ENCODE measurements around the gene SEMA3C. TPM values are rescaled to one million over a fixed set of nuclear protein-coding genes. Genes with fewer than 3 reads are reported as not detected.

The SEMA3C gene
- total and polyA plus RNA-seq, 2 donors (not counting 1 experiment from before 2014, with no cell fraction given), result 310 to 322 TPM

DNA sequence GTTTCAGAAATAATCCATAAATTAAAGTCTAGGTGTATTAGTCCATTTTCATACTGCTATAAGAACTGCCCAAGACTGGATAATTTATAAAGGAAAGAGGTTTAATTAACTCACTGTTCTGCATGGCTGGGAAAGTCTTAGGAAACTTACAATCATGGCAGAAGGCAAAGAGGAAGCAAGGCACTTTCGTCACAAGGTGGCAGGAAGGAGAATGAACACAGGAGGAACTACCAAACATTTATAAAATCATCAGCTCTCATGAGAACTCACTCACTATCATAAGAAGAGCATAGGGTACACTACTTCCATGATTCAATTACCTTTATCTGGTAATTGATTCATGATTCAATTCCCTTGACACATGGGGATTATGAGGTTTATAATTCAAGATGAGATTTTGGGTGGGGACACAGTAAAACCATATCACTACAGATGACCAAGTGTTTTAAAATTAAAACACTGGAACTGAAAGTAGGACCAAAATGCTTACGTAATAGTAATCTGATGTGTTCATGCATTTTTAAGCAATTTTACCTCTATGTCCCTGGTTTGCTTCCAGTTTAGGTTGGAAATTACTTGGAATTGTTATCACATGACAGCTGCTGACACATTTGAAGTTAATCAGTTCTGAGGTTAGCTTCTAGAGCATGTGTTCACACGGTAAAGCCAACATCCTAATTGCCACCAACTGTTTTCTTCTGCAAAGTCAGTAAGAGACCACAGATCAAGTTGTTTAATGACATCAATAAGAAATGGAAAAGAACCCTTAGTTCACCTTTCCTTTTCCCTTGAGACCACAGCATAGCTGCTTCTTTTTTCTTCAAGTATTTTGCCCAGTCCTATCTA, 48.4 kb upstream of the SEMA3C start:
- H3K79me2 ChIP-seq (ENCODE audit: control insufficient read depth, insufficient read depth, low read length), result no peaks in the 10 kb centered on the region
- no peak for TF ChIP-seq CTCF (conservative IDR thresholded peaks at IDR 0.05 in 1 of 2, IDR thresholded peaks at IDR 0.05 in 1 of 2; ENCODE audit: low read depth in 1 of 2, low read length in 2 of 2)
- no peak for TF ChIP-seq EZH2 (IDR thresholded peaks at IDR 0.05; ENCODE audit: low read length, missing control alignments)
- H2AFZ ChIP-seq (ENCODE audit: low read length), result no peak overlapping the region
- H3K4me1 ChIP-seq (ENCODE audit: control insufficient read depth, extremely low read depth, insufficient read depth, low read length), result no peaks in the 10 kb centered on the region
- H3K9ac ChIP-seq (ENCODE audit: insufficient read depth, low read length), result no peak overlapping the region
- no peaks in the 10 kb centered on the region for H3K9me3 ChIP-seq (ENCODE audit: control insufficient read depth, insufficient read depth, low read depth, low read length)
- DNase-seq (ENCODE audit: low read depth in 2 of 2), result peak in 1 of 2 donors; percentile 65
- H3K4me2 ChIP-seq (ENCODE audit: extremely low read depth, insufficient read depth, low read length), result no peak overlapping the region
- H3K36me3 ChIP-seq (ENCODE audit: control insufficient read depth, insufficient read depth, low read length), result no peaks in the 10 kb centered on the region
- H3K4me3 ChIP-seq (replicated peaks in 1 of 4; ENCODE audit: control extremely low read depth in 1 of 4, insufficient read depth in 1 of 4, low read depth in 3 of 4, low read length in 4 of 4), result no peak overlapping the region
- no peaks in the 10 kb centered on the region for H3K27me3 ChIP-seq (ENCODE audit: control insufficient read depth, insufficient read depth, low read length)
- no peak overlapping the region for H3K27ac ChIP-seq (ENCODE audit: insufficient read depth, low read length)
- H4K20me1 ChIP-seq (ENCODE audit: control insufficient read depth, extremely low read depth, insufficient read depth, low read length), result no peaks in the 10 kb centered on the region

- Histone ChIP-seq H3K27me3 (ENCODE audit: control insufficient read depth, insufficient read depth, low read length) (no peaks in the 10 kb centered on the region), H3K4me2 (ENCODE audit: extremely low read depth, insufficient read depth, low read length) (peak overlapping the region; percentile 32), H3K79me2 (ENCODE audit: control insufficient read depth, insufficient read depth, low read length) (no peaks in the 10 kb centered on the region), H3K4me1 (ENCODE audit: control insufficient read depth, extremely low read depth, insufficient read depth, low read length) (no peaks in the 10 kb centered on the region), H3K36me3 (ENCODE audit: control insufficient read depth, insufficient read depth, low read length) (no peaks in the 10 kb centered on the region), H3K9me3 (ENCODE audit: control insufficient read depth, insufficient read depth, low read depth, low read length) (no peaks in the 10 kb centered on the region), H3K27ac (ENCODE audit: insufficient read depth, low read length) (no peak overlapping the region), H2AFZ (ENCODE audit: low read length) (no peak overlapping the region), H3K9ac (ENCODE audit: insufficient read depth, low read length) (no peak overlapping the region), H4K20me1 (ENCODE audit: control insufficient read depth, extremely low read depth, insufficient read depth, low read length) (no peaks in the 10 kb centered on the region), H3K4me3 (replicated peaks in 1 of 4; ENCODE audit: control extremely low read depth in 1 of 4, insufficient read depth in 1 of 4, low read depth in 3 of 4, low read length in 4 of 4) (no peak overlapping the region)
- peak; percentile 14 to 32 for DNase-seq (ENCODE audit: low read depth in 2 of 2)
- TF ChIP-seq CTCF (conservative IDR thresholded peaks at IDR 0.05 in 1 of 2, IDR thresholded peaks at IDR 0.05 in 1 of 2; ENCODE audit: low read depth in 1 of 2, low read length in 2 of 2), result no peak
- no peak for TF ChIP-seq EZH2 (IDR thresholded peaks at IDR 0.05; ENCODE audit: low read length, missing control alignments)
Measured at GRCh38 chr7:80960244-80960795, 41.5 kb upstream of the SEMA3C start.

DNA sequence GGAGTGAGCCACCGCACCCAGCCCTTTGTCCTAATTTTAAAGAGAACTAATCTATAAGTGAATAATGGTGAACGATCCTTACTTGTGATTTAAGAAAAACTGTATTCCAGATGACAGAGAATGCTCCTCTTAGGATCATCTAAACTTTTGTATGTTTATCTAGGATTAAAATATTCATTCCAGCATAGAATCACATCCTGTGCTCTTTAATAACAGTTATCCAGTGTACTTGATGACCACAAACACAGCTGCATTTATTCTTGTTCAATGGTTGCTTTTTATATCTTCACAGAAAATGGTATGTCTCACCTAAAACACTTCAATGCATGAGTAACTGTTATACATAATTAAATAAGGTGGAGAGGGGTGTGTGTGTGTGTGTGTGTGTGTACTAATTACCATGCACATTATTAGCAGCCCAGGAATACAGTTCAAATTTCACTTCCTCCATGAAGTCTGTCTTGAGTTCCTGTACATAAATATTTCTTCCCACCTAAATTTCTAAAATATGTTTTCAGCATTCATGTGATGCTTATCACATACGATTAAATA, 38.5 kb upstream of the SEMA3C start:
- no peaks in the 10 kb centered on the region for H3K36me3 ChIP-seq (ENCODE audit: control insufficient read depth, insufficient read depth, low read length)
- no peak overlapping the region for H3K4me3 ChIP-seq (replicated peaks in 1 of 4; ENCODE audit: control extremely low read depth in 1 of 4, insufficient read depth in 1 of 4, low read depth in 3 of 4, low read length in 4 of 4)
- DNase-seq (ENCODE audit: low read depth in 2 of 2), result no peak
- H3K27ac ChIP-seq (ENCODE audit: insufficient read depth, low read length), result no peak overlapping the region
- H3K79me2 ChIP-seq (ENCODE audit: control insufficient read depth, insufficient read depth, low read length), result no peaks in the 10 kb centered on the region
- TF ChIP-seq EZH2 (IDR thresholded peaks at IDR 0.05; ENCODE audit: low read length, missing control alignments), result no peak
- TF ChIP-seq CTCF (conservative IDR thresholded peaks at IDR 0.05 in 1 of 2, IDR thresholded peaks at IDR 0.05 in 1 of 2; ENCODE audit: low read depth in 1 of 2, low read length in 2 of 2), result no peak
- no peaks in the 10 kb centered on the region for H3K4me1 ChIP-seq (ENCODE audit: control insufficient read depth, extremely low read depth, insufficient read depth, low read length)
- H3K27me3 ChIP-seq (ENCODE audit: control insufficient read depth, insufficient read depth, low read length), result no peaks in the 10 kb centered on the region
- no peak overlapping the region for H3K4me2 ChIP-seq (ENCODE audit: extremely low read depth, insufficient read depth, low read length)
- no peak overlapping the region for H2AFZ ChIP-seq (ENCODE audit: low read length)
- H4K20me1 ChIP-seq (ENCODE audit: control insufficient read depth, extremely low read depth, insufficient read depth, low read length), result no peaks in the 10 kb centered on the region
- H3K9ac ChIP-seq (ENCODE audit: insufficient read depth, low read length), result no peak overlapping the region
- H3K9me3 ChIP-seq (ENCODE audit: control insufficient read depth, insufficient read depth, low read depth, low read length), result no peaks in the 10 kb centered on the region
